Fibroblast of lung (primary cell): ENCODE measurements around the gene SH3BP4.

Experiments
- CTCF ChIP-seq, 2 donors: IDR thresholded peaks in 1 of 2; conservative IDR thresholded peaks in 1 of 2; 1 replicate in 1 of 2; 2 replicates in 1 of 2; pipeline ENCODE4 v1.5.1; 2011 to 2012; ENCODE audit warnings: low read length in 2 of 2, control low read depth in 1 of 2, inconsistent platforms in 1 of 2, low read depth in 1 of 2, mild to moderate bottlenecking in 1 of 2
- EZH2 ChIP-seq: IDR thresholded peaks from 2 replicates; pipeline ENCODE4 v1.5.1; 2012; ENCODE audit warnings: low read length, control low read depth, mild to moderate bottlenecking; ENCODE audit errors: missing control alignments

- no peak for TF ChIP-seq CTCF (conservative IDR thresholded peaks at IDR 0.05 in 1 of 2, IDR thresholded peaks at IDR 0.05 in 1 of 2; ENCODE audit: low read depth in 1 of 2, low read length in 2 of 2)
- no peak for TF ChIP-seq EZH2
These were observed 125.2 kb downstream of the SH3BP4 start for GRCh38 chr2:235077046-235077445.
